Keratinocyte (primary cell): Measurements from ENCODE around the gene RPS27. TPM values are rescaled to one million over a fixed set of nuclear protein-coding genes. Genes with fewer than 3 reads are reported as not detected.
A peak's percentile ranks its signal among the peaks of the same experiment; 100 is the strongest.

Experiments used
- DNase-seq: peaks from one replicate; pipeline ENCODE4 v3.0.0-alpha.2; 2011; ENCODE audit warnings: low read depth, missing footprints, low spot score
- FAIRE-seq: peaks from 2 replicates; lab custom pipeline; 2011; peaks lifted over from hg19 to GRCh38; lab: Jason Lieb, UNC
- H2AFZ ChIP-seq: 2 replicates; pipeline ENCODE4 v1.6.0; 2012; ENCODE audit warnings: low read length, control low read depth, inconsistent platforms; ENCODE audit not compliant: control insufficient read depth
- H3K27ac ChIP-seq: 2 replicates; pipeline ENCODE4 v1.5.1; 2011; ENCODE audit warnings: low read length; ENCODE audit not compliant: control insufficient read depth, insufficient read depth
- H3K27me3 ChIP-seq: 3 replicates; pipeline ENCODE4 v1.6.0; 2011; ENCODE audit warnings: low read length; ENCODE audit not compliant: control insufficient read depth, insufficient read depth; ENCODE audit errors: extremely low read depth
- H3K36me3 ChIP-seq, 2 experiments: 2 replicates in 1 of 2; 3 replicates in 1 of 2; pipeline ENCODE4 v1.5.1; 2011; ENCODE audit warnings: low read length in 2 of 2, mild to moderate bottlenecking in 1 of 2; ENCODE audit not compliant: control insufficient read depth in 2 of 2, insufficient read depth in 2 of 2; ENCODE audit errors: extremely low read depth in 1 of 2
- H3K4me1 ChIP-seq: 3 replicates; pipeline ENCODE4 v1.5.1; 2011; ENCODE audit warnings: low read length; ENCODE audit not compliant: control insufficient read depth, insufficient read depth; ENCODE audit errors: extremely low read depth
- H3K4me2 ChIP-seq: 3 replicates; pipeline ENCODE4 v1.6.0; 2011; ENCODE audit warnings: low read depth, low read length; ENCODE audit not compliant: control insufficient read depth, insufficient read depth; ENCODE audit errors: extremely low read depth
- H3K4me3 ChIP-seq, 3 experiments: fragments of 200-600 bp in 1 of 3; sonication (generic) in 1 of 3; 2 replicates in 2 of 3; 3 replicates in 1 of 3; pipeline ENCODE4 v1.5.1; 2011 to 2016; ENCODE audit warnings: low read length in 3 of 3, mild to moderate bottlenecking in 3 of 3, control low read depth in 2 of 3, inconsistent platforms in 1 of 3, low read depth in 1 of 3, mixed read lengths in 1 of 3, mixed run types in 1 of 3, moderate library complexity in 1 of 3; ENCODE audit not compliant: control insufficient read depth in 2 of 3, insufficient read depth in 2 of 3; ENCODE audit errors: extremely low read depth in 1 of 3
- H3K79me2 ChIP-seq: 2 replicates; pipeline ENCODE4 v1.6.0; 2012; ENCODE audit warnings: low read length; ENCODE audit not compliant: control insufficient read depth, insufficient read depth
- H3K9ac ChIP-seq: 3 replicates; pipeline ENCODE4 v1.6.0; 2011; ENCODE audit warnings: low read length; ENCODE audit not compliant: control insufficient read depth, insufficient read depth; ENCODE audit errors: extremely low read depth
- H3K9me1 ChIP-seq: 3 replicates; pipeline ENCODE4 v1.6.0; 2011; ENCODE audit warnings: low read length; ENCODE audit not compliant: control insufficient read depth, insufficient read depth; ENCODE audit errors: extremely low read depth
- H3K9me3 ChIP-seq: 2 replicates; pipeline ENCODE4 v1.5.1; 2012; ENCODE audit warnings: low read depth, low read length; ENCODE audit not compliant: control insufficient read depth
- H4K20me1 ChIP-seq: 3 replicates; pipeline ENCODE4 v1.6.0; 2011; ENCODE audit warnings: low read length; ENCODE audit not compliant: control insufficient read depth, insufficient read depth; ENCODE audit errors: extremely low read depth
- EZH2 ChIP-seq: IDR thresholded peaks from one replicate; pipeline ENCODE4 v1.6.1; 2012; ENCODE audit warnings: inconsistent platforms, mild to moderate bottlenecking, low read length, moderate library complexity
- dilution Hi-C: fragments of 300-500 bp; cut with MboI; formaldehyde crosslinking; loops from one replicate; pipeline ENCODE4 v1.7.0; 2020; ENCODE audit warnings: low sequenced_read_pairs; ENCODE audit not compliant: extremely low pct_ligation_motif_present
- polyA plus RNA-seq, 5 experiments: library from polyadenylated mRNA; depleted of rRNA in 3 of 5; stranded (reverse) in 3 of 5; stranded (forward) in 1 of 5; unstranded in 1 of 5; fragments of >200 nt; gene quantifications; 1 replicate in 1 of 5; 2 replicates in 3 of 5; 3 replicates in 1 of 5; pipeline versions ENCODE4 v1.2.1 to v1.2.3, GENCODE V29; 2011 to 2012; ENCODE audit warnings: missing spikeins in 2 of 5, low read depth in 1 of 5, low replicate concordance in 1 of 5
- TF ChIP-seq, protein P1 (sequence below), 3 experiments: IDR thresholded peaks in 1 of 3; conservative IDR thresholded peaks in 1 of 3; optimal IDR thresholded peaks in 1 of 3; 2 replicates in 2 of 3; 3 replicates in 1 of 3; pipeline versions ENCODE3 to v1.5.1; 2011; ENCODE audit warnings: low read length in 3 of 3, mild to moderate bottlenecking in 3 of 3, moderate library complexity in 2 of 3, control low read depth in 1 of 3, inconsistent platforms in 1 of 3; ENCODE audit not compliant: insufficient read depth in 2 of 3; ENCODE audit errors: extremely low read depth in 1 of 3

The RPS27 gene
- polyA plus RNA-seq, 1 donor (not counting 4 experiments of a cell fraction or from before 2014, with no cell fraction given), result 5,112 TPM

DNA sequence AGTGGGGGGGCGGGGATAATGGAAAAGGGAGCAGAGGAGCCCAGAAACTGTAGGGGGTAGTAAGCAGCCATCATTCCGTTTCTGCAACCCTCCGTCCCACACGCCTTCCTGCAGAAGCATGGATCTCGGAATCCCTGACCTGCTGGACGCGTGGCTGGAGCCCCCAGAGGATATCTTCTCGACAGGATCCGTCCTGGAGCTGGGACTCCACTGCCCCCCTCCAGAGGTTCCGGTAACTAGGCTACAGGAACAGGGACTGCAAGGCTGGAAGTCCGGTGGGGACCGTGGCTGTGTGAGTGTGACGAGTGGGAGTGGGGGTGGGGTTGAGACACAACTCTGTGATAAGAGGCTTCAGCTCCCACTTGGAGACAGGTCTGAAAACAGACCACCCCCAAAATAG lies 22.2 kb upstream of the RPS27 start:
- Histone ChIP-seq H3K27me3 (no peaks in the 10 kb centered on the region), H3K4me3 (peak overlapping the region; percentile 53 to 79 (median 64)), H4K20me1 (no peaks in the 10 kb centered on the region), H2AFZ (peak overlapping the region; percentile 78), H3K4me2 (peak overlapping the region; percentile 92), H3K36me3 (peaks cover 0 to 4% of the 10 kb centered on the region in 2 experiments), H3K27ac (no peak overlapping the region), H3K9me3 (no peaks in the 10 kb centered on the region), H3K9ac (peak overlapping the region; percentile 83), H3K79me2 (no peaks in the 10 kb centered on the region), H3K9me1 (no peaks in the 10 kb centered on the region), H3K4me1 (peaks cover 25% of the 10 kb centered on the region)
- FAIRE-seq (no peak), DNase-seq (no peak)
- dilution Hi-C loops, result no loop called here
- no peak for TF ChIP-seq EZH2
- TF ChIP-seq, protein P1, sequence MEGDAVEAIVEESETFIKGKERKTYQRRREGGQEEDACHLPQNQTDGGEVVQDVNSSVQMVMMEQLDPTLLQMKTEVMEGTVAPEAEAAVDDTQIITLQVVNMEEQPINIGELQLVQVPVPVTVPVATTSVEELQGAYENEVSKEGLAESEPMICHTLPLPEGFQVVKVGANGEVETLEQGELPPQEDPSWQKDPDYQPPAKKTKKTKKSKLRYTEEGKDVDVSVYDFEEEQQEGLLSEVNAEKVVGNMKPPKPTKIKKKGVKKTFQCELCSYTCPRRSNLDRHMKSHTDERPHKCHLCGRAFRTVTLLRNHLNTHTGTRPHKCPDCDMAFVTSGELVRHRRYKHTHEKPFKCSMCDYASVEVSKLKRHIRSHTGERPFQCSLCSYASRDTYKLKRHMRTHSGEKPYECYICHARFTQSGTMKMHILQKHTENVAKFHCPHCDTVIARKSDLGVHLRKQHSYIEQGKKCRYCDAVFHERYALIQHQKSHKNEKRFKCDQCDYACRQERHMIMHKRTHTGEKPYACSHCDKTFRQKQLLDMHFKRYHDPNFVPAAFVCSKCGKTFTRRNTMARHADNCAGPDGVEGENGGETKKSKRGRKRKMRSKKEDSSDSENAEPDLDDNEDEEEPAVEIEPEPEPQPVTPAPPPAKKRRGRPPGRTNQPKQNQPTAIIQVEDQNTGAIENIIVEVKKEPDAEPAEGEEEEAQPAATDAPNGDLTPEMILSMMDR (optimal IDR thresholded peaks at IDR 0.05 in 1 of 3, IDR thresholded peaks at IDR 0.05 in 1 of 3, conservative IDR thresholded peaks at IDR 0.05 in 1 of 3; ENCODE audit: extremely low read depth in 1 of 3, insufficient read depth in 2 of 3, low read length in 3 of 3), result no peak

DNA sequence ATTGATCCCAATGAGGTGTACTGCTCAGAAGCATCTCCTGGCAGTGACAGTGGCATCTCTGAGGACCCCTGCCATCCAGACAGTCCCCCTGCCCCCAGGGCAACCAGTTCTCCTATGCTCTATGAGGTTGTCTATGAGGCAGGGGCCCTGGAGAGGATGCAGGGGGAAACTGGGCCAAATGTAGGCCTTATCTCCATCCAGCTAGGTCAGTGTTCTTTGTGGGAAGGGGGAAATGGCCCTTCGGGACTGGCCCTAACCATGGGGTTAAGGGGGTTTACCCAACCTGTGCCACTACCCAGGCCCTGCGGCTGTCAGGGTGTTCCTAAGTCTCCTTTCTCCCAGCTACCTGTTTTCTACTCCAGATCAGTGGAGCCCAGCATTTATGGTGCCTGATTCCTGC lies 21.6 kb upstream of the RPS27 start:
- DNase-seq, result no peak
- dilution Hi-C loops, result no loop called here
- peak overlapping the region; percentile 92 for H3K4me2 ChIP-seq

More for the DNA sequence above, 21.6 kb upstream of the RPS27 start:
- Histone ChIP-seq H3K9ac (no peak overlapping the region), H3K4me1 (peaks cover 21% of the 10 kb centered on the region), H3K36me3 (peaks cover 0 to 9% of the 10 kb centered on the region in 2 experiments), H4K20me1 (no peaks in the 10 kb centered on the region), H3K9me1 (no peaks in the 10 kb centered on the region), H3K9me3 (no peaks in the 10 kb centered on the region), H3K4me3 (no peak overlapping the region), H3K79me2 (no peaks in the 10 kb centered on the region), H3K27me3 (no peaks in the 10 kb centered on the region), H2AFZ (no peak overlapping the region), H3K27ac (no peak overlapping the region)
- no peak for FAIRE-seq
- TF ChIP-seq, protein P1 (optimal IDR thresholded peaks at IDR 0.05 in 1 of 3, IDR thresholded peaks at IDR 0.05 in 1 of 3, conservative IDR thresholded peaks at IDR 0.05 in 1 of 3; ENCODE audit: extremely low read depth in 1 of 3, insufficient read depth in 2 of 3, low read length in 3 of 3), result no peak
- TF ChIP-seq EZH2, result no peak
